ENCODE results near the gene BLTP1. TPM values are rescaled to one million over a fixed set of nuclear protein-coding genes. Genes with fewer than 3 reads are reported as not detected.

Gene BLTP1
- total and polyA plus RNA-seq, 2 of the 13 experiments (the other 11 are each of a cell fraction or from before 2014, with no cell fraction given), result 27.7 to 33.1 TPM

DNA sequence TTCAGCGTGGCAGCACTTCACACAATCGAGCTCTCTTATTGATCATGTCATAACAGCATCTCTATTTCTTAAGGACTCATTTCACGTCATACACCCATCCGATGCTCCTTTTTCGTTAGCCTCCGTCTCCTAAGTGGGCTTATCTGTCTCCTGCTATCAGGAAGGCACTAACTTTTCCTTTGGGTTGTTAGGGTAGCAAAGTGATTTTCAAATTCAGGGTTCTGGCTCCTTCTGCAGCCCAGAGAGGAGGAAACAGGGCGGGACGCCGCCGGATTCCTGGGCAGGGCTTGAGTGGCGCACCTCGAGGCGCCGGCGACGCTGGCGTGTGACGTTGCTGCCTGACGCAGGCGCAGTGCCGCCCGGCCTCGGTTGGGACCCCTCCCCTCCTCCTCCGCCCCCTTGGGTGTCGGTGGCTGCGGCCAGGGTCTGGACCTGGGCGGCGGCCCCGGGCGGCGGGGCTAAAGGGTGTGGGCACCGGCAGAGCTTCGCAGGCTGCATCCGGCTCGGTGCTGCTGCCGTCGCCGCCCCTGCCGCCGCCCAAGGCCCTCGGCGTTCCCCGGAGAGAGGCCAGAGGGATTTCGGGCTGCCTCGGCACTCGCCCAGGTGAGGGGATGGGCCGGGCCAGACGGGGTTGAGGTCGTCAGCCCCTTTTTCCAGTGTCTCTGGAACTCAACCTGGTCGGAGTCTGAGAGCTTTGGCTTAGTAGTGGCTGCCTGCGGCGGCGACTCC, at the start of gene BLTP1 (continued):
- TF ChIP-seq POLR2G (IDR thresholded peaks at IDR 0.05; ENCODE audit: low read depth, low read length) (peak; percentile 84), TEAD2 (CRISPR knock-in tag; IDR thresholded peaks at IDR 0.05) (no peak), ZNF205 (CRISPR knock-in tag; IDR thresholded peaks at IDR 0.05) (no peak), ZFP36L1 (CRISPR knock-in tag; IDR thresholded peaks at IDR 0.05) (no peak), ZNF629 (CRISPR knock-in tag; conservative IDR thresholded peaks at IDR 0.05) (no peak), DMTF1 (CRISPR knock-in tag; IDR thresholded peaks at IDR 0.05) (no peak), ZXDC (CRISPR knock-in tag; IDR thresholded peaks at IDR 0.05) (peak; percentile 44; the same call in 1 of the 2 replicates), ATM (IDR thresholded peaks at IDR 0.05; ENCODE audit: borderline replicate concordance) (no peak), TOE1 (CRISPR knock-in tag; IDR thresholded peaks at IDR 0.05) (no peak), PHB2 (IDR thresholded peaks at IDR 0.05; ENCODE audit: partially characterized antibody) (no peak), DBP (CRISPR knock-in tag; IDR thresholded peaks at IDR 0.05; ENCODE audit: not compliant biosample characterization) (no peak), SP1 (IDR thresholded peaks at IDR 0.05) (no peak), SP1 (CRISPR knock-in tag; IDR thresholded peaks at IDR 0.05) (peak; percentile 71), ZNF510 (CRISPR knock-in tag; IDR thresholded peaks at IDR 0.05; ENCODE audit: low read depth) (no peak), NONO (IDR thresholded peaks at IDR 0.05) (no peak), NONO (CRISPR knock-in tag; conservative IDR thresholded peaks at IDR 0.05) (no peak), ZNF263 (CRISPR knock-in tag; IDR thresholded peaks at IDR 0.05) (no peak), ZNF672 (CRISPR knock-in tag; IDR thresholded peaks at IDR 0.05) (no peak), RXRA (CRISPR knock-in tag; IDR thresholded peaks at IDR 0.05) (no peak; the same call in none of the 2 replicates), ZNF337 (CRISPR knock-in tag; IDR thresholded peaks at IDR 0.05; ENCODE audit: borderline replicate concordance, low read depth) (no peak)
- TF ChIP-seq, protein P1, sequence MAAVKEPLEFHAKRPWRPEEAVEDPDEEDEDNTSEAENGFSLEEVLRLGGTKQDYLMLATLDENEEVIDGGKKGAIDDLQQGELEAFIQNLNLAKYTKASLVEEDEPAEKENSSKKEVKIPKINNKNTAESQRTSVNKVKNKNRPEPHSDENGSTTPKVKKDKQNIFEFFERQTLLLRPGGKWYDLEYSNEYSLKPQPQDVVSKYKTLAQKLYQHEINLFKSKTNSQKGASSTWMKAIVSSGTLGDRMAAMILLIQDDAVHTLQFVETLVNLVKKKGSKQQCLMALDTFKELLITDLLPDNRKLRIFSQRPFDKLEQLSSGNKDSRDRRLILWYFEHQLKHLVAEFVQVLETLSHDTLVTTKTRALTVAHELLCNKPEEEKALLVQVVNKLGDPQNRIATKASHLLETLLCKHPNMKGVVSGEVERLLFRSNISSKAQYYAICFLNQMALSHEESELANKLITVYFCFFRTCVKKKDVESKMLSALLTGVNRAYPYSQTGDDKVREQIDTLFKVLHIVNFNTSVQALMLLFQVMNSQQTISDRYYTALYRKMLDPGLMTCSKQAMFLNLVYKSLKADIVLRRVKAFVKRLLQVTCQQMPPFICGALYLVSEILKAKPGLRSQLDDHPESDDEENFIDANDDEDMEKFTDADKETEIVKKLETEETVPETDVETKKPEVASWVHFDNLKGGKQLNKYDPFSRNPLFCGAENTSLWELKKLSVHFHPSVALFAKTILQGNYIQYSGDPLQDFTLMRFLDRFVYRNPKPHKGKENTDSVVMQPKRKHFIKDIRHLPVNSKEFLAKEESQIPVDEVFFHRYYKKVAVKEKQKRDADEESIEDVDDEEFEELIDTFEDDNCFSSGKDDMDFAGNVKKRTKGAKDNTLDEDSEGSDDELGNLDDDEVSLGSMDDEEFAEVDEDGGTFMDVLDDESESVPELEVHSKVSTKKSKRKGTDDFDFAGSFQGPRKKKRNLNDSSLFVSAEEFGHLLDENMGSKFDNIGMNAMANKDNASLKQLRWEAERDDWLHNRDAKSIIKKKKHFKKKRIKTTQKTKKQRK (IDR thresholded peaks at IDR 0.05; ENCODE audit: low read length), result no peak
- TF ChIP-seq, protein P2, sequence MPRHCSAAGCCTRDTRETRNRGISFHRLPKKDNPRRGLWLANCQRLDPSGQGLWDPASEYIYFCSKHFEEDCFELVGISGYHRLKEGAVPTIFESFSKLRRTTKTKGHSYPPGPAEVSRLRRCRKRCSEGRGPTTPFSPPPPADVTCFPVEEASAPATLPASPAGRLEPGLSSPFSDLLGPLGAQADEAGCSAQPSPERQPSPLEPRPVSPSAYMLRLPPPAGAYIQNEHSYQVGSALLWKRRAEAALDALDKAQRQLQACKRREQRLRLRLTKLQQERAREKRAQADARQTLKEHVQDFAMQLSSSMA (CRISPR knock-in tag; IDR thresholded peaks at IDR 0.05), result no peak

Measured in HepG2 (cell line).